GM23338 (cell line): Measurements from ENCODE around the gene HMGCS2. TPM values are rescaled to one million over a fixed set of nuclear protein-coding genes. Genes with fewer than 3 reads are reported as not detected.

Experiments
- CREB1 ChIP-seq: fragments of 250-450 bp; sonication (Bioruptor Pico); IDR thresholded peaks from 2 replicates; pipeline ENCODE4 v1.5.0; 2020; ENCODE audit warnings: low read depth, mild to moderate bottlenecking, moderate library complexity
- CTCF ChIP-seq, 2 experiments: fragments of 200-600 bp in 1 of 2; sonication (generic) in 1 of 2; conservative IDR thresholded peaks; 2 replicates each; pipeline versions ENCODE4 v1.5.1 to v1.6.1; 2016 to 2017; ENCODE audit warnings: antibody characterized with exemption in 2 of 2, low read depth in 2 of 2, mild to moderate bottlenecking in 2 of 2, moderate library complexity in 1 of 2
- EZH2phosphoT487 ChIP-seq: fragments of 200-600 bp; sonication (generic); IDR thresholded peaks from one replicate; pipeline ENCODE4 v1.8.1; 2018; ENCODE audit warnings: antibody characterized with exemption; ENCODE audit not compliant: unreplicated experiment
- POLR2AphosphoS5 ChIP-seq: IDR thresholded peaks from 2 replicates; pipeline ENCODE4 v1.6.1; 2016; ENCODE audit warnings: antibody characterized with exemption, low read depth
- ZNF114 ChIP-seq: fragments of 250-450 bp; sonication (Bioruptor Pico); IDR thresholded peaks from 2 replicates; pipeline ENCODE4 v1.5.0; 2020; ENCODE audit warnings: mild to moderate bottlenecking, moderate library complexity
- ZNF331 ChIP-seq: fragments of 250-450 bp; sonication (Bioruptor Pico); IDR thresholded peaks from 2 replicates; pipeline ENCODE4 v1.5.0; 2020; ENCODE audit warnings: low read depth, mild to moderate bottlenecking, moderate library complexity
- ZNF462 ChIP-seq: fragments of 250-450 bp; sonication (Bioruptor Pico); IDR thresholded peaks from 2 replicates; pipeline ENCODE4 v1.5.0; 2020; ENCODE audit warnings: mild to moderate bottlenecking, moderate library complexity
- polyA plus RNA-seq: library from polyadenylated mRNA; unstranded; fragments of >200 nt; fragmentation: Nextera tagmentation; extraction: Ambion mirVana; gene quantifications from 2 replicates; pipeline ENCODE4 v1.2.1, GENCODE V29; 2016
- total RNA-seq: library from RNA; depleted of rRNA; stranded (reverse); fragments of >200 nt; shearing (Covaris generic); gene quantifications from 2 replicates; pipeline ENCODE4 v1.2.3, GENCODE V29; 2014
- TF ChIP-seq, protein P1 (sequence below): IDR thresholded peaks from 2 replicates; pipeline ENCODE4 v1.6.1; 2016; ENCODE audit warnings: antibody characterized with exemption

HMGCS2 gene
- total and polyA plus RNA-seq, 2 experiments from 2014 or later: not detected

GRCh38 chr1:119702384-119702783, 66.3 kb downstream of the HMGCS2 start (continued):
- TF ChIP-seq CTCF (conservative IDR thresholded peaks at IDR 0.05; ENCODE audit: low read depth in 2 of 2) (no peak), ZNF331 (CRISPR knock-in tag) (no peak), ZNF114 (CRISPR knock-in tag) (no peak), CREB1 (CRISPR knock-in tag) (no peak), ZNF462 (CRISPR knock-in tag) (no peak), POLR2AphosphoS5 (no peak), EZH2phosphoT487 (no peak)
- TF ChIP-seq, protein P1, sequence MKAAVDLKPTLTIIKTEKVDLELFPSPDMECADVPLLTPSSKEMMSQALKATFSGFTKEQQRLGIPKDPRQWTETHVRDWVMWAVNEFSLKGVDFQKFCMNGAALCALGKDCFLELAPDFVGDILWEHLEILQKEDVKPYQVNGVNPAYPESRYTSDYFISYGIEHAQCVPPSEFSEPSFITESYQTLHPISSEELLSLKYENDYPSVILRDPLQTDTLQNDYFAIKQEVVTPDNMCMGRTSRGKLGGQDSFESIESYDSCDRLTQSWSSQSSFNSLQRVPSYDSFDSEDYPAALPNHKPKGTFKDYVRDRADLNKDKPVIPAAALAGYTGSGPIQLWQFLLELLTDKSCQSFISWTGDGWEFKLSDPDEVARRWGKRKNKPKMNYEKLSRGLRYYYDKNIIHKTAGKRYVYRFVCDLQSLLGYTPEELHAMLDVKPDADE: no peak
